Breast epithelium (tissue), 3 donors: Measurements from ENCODE around the gene PPP1R1B.

Source experiments
- CTCF ChIP-seq, 3 donors: fragments of 450-650 bp; IDR thresholded peaks; one replicate each; pipeline ENCODE4 v1.5.1; 2016 to 2017; ENCODE audit warnings: antibody characterized with exemption in 3 of 3, mild to moderate bottlenecking in 3 of 3, moderate library complexity in 3 of 3
- POLR2AphosphoS5 ChIP-seq, 3 donors: sonication (generic); formaldehyde crosslinking; IDR thresholded peaks; one replicate each; pipeline ENCODE4 v1.6.1; 2017; ENCODE audit warnings: antibody characterized with exemption in 3 of 3

- TF ChIP-seq POLR2AphosphoS5 (IDR thresholded peaks at IDR 0.05), result no peak
- peak; percentile 69 to 80 (median 71) for TF ChIP-seq CTCF (IDR thresholded peaks at IDR 0.05)
Observed at GRCh38 chr17:39634384-39634871, 7.7 kb downstream of the PPP1R1B start.
